ENCODE data around the gene MOB3C.

MOB3C gene

GRCh38 chr1:46580140-46580903 lies 36.3 kb downstream of the MOB3C start:
- DNase-seq (ENCODE audit: low read depth in 2 of 3, low spot score in 2 of 3): no peak

- DNase-seq (ENCODE audit: low read depth in 2 of 3, low spot score in 2 of 3): no peak
These were observed 38.9 kb downstream of the MOB3C start for GRCh38 chr1:46577671-46578070.

DNA sequence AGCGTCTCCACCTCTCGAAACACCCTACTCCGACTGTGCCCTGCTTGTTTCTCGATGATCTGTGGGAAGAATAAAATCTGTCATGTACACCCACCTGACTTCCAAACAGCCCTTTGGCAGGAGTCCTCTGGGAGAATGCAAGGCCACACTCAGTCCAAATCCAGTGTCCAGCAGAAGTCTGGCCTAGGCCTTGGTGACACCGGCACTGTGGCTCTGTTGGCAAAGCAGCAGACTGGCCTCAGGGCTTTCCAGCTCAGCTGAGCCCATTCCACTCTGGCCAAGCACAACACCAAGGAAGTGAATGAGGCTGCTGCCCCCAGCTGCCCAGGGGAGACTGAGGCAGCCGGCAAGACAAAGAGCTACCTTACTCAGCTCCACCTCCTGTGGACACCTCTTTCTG lies 40.0 kb downstream of the MOB3C start:
- DNase-seq (ENCODE audit: low read depth in 2 of 3, low spot score in 2 of 3): no peak

DNA sequence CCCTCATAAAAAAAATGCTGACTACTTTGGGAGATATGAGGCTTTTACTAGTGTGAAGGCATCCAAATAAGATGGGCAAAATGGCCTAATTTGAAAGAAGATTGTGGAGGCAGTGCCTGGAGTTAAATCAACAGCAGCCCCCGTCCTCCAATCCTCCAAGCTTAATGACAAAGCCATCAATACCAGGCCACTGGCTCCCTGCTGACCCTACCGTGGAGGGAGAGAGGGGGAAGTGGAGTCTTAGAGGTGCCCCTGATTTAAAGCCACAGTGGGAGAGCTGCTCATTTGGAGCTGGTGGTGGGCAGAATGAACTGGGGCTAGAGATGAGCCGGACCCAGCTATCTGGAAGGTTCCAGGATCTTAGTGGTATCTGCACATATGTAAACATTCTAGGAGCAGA lies 40.8 kb downstream of the MOB3C start:
- DNase-seq (ENCODE audit: low read depth in 2 of 3, low spot score in 2 of 3): no peak

GRCh38 chr1:46575300-46575699 lies 41.3 kb downstream of the MOB3C start:
- DNase-seq (ENCODE audit: low read depth in 2 of 3, low spot score in 2 of 3): no peak

DNA sequence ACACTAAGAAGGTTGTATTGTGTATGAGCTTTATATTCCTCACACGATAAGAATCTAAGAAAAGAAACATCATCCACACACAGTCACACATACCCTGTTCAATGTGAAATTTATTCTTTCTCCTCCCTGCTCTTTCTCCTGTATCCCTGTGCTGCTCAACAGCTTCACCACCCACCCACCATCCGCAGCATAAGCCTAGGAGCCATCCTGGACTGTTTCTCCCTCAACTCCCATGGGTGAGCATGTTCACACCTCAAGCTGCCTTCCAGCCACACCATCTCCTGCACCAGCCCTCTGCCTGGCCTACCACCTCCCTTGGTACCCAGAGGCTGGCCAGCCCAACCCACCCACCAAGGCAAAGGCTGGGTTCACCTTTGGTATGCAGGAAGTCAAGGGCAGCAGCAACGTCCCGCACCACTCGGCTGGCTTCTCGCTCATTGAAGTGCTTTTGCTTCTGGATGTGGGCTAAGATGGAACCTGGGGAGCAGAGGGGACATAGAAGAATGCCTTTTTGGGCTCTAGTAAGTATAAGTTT lies 44.9 kb downstream of the MOB3C start:
- DNase-seq (ENCODE audit: low read depth in 2 of 3, low spot score in 2 of 3): no peak

- DNase-seq (ENCODE audit: low read depth in 2 of 3, low spot score in 2 of 3): no peak
These were observed 46.5 kb downstream of the MOB3C start for GRCh38 chr1:46569884-46570725.

- no peak for DNase-seq (ENCODE audit: low read depth in 2 of 3, low spot score in 2 of 3)
These were observed 47.5 kb downstream of the MOB3C start for GRCh38 chr1:46569116-46569515.

DNA sequence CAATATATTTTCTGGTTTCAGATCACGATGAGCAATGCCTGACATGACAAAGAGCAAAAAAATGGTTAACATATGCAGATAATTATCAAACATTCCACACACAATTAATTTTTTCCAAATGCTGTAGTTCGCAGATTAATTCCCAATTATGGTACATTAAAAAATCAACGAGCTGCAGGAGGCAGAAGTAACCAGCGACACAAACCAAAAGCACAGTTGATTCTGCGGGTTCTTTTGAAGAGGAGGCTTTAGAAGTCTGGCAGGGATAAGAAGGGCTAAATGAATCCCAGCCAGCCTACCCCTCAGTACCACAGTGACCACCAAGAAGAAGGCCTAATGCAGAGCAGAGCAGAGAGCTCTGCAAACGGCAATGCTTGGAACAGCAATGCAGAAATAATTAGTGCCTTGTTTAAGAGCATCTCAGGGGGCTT lies 48.1 kb downstream of the MOB3C start:
- DNase-seq (ENCODE audit: low read depth in 2 of 3, low spot score in 2 of 3): no peak

DNA sequence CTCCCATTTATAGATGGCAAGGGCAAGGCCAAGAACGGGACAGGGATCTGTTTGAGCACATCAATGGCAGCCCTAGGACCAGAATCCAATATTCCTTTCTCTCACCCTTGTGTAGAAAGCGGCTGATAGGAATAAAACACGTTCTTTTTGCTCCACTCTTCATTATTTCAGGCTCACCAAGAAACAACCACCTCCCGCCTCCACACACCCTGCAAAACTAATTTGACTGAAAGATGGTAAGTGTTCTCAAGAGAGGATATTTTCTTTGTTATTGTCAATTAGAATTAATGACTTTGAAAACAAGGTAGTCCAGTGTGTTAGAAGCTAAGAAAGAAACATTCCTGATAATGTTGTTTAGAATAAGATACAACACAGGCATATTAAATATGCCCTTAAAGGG lies 53.3 kb downstream of the MOB3C start:
- DNase-seq (ENCODE audit: low read depth in 2 of 3, low spot score in 2 of 3): no peak

DNA sequence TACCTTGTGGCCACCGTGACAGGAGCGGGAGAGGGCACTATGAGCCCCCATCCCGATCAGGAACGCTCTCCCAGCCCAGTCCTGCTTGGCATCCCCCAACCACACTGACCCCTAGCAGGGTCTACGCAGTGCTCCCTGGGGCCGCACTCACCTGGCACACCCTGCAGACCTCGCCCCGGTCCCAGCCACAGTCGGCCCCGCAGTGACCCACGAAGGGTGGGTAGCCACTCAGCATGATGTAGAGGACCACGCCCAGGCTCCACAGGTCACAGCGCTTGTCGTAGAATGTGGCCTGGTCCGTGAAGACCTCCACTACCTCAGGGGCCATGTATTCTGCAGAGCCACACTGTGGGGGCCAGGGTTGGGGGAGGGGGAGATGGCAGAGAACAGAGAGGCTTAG lies 54.1 kb downstream of the MOB3C start:
- DNase-seq (ENCODE audit: low read depth in 2 of 3, low spot score in 2 of 3): no peak

- DNase-seq (ENCODE audit: low read depth in 2 of 3, low spot score in 2 of 3): no peak
These were observed 57.6 kb downstream of the MOB3C start for GRCh38 chr1:46558966-46559365.

- no peak for DNase-seq (ENCODE audit: low read depth in 2 of 3, low spot score in 2 of 3)
These were observed 58.3 kb downstream of the MOB3C start for GRCh38 chr1:46558141-46558963.

Data from activated CD8-positive, alpha-beta memory T cell treated with anti-CD3 and anti-CD28 coated beads for 48 hours (primary cell).